GM21447 (cell line): ENCODE results near the gene CFB.
"Not testable (repeated sequence)": the region's sequence is repeated elsewhere in the genome, so short reads cannot be mapped to it uniquely, and the experiment has no call there.

Source experiments
- ATAC-seq: cut with Tn5 transposase; IDR thresholded peaks from one replicate; pipeline ENCODE4 v1.9.1; 2021; ENCODE audit not compliant: unreplicated experiment

Gene CFB

DNA sequence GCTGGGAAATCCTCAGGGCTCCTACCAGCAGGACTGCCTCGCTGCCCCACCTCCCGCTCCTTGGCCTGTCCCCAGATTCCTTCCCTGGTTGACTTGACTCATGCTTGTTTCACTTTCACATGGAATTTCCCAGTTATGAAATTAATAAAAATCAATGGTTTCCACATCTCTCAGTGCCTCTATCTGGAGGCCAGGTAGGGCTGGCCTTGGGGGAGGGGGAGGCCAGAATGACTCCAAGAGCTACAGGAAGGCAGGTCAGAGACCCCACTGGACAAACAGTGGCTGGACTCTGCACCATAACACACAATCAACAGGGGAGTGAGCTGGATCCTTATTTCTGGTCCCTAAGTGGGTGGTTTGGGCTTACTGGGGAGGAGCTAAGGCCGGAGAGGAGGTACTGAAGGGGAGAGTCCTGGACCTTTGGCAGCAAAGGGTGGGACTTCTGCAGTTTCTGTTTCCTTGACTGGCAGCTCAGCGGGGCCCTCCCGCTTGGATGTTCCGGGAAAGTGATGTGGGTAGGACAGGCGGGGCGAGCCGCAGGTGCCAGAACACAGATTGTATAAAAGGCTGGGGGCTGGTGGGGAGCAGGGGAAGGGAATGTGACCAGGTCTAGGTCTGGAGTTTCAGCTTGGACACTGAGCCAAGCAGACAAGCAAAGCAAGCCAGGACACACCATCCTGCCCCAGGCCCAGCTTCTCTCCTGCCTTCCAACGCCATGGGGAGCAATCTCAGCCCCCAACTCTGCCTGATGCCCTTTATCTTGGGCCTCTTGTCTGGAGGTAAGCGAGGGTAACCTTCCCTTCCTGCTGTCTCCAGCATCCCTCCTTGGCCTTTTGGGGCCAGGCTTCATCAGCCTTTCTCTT is at the start of gene CFB:
Gene CFB (plus strand): TSS at position 589 of the 863 bp plus-strand sequence. CDS start 127 bp downstream, at position 716.
- no peak for ATAC-seq

DNA sequence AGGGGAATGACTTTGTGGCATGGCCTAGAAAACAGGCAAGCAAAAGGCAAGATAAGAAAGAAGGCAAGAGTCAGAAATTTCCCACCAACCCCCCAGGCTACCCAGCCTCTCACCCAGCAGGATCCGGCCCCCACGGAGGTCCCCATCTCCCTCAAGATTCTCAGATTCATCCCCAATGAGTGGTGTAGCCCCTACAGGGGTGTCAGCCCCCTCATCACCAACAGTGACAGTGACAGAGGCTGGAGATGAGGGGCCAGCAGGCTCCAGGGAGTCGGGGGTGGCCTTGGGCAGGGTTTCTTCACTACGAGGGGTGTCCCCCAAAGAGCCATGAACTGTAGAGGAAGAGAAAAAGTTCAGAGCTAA is 49.4 kb upstream of the CFB start:
- ATAC-seq = no peak

DNA sequence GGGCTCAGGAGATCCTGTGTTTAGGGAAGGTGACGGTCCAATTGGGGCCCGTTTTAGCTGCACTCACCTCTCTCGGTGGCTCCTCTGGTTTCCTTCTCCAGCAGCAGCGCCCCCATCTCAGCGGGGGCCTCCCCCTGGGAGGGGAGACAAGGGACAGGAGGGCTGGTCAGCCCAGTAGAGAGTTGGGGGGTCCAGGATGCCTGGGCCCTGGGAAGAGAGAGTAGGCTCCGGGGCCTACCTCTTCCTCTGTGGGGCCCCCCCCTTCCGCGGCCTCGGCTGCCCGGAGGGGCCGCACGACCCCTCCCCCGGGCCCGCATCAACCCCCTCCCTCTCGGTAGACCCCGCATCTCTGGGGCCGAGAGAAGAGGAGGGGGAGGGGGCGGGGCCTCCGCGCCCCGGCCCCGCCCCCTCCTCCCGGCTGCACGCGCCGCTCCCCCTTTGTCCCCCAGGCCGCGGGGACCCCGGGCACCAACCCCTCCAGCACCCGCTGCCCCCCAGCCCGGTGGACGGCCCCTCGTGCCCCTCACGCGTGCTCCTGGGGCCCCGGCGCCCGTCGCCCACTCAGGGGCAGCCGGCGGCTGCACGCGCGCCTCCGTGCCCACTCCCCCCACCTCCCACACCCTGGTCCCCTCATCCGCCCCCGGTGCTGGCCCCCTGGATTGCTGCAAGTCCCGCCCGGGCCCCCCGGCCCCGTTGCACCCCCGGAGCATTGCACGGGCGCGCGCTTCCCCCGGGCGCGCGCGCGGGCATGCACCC is 48.9 kb upstream of the CFB start:
- no peak for ATAC-seq

DNA sequence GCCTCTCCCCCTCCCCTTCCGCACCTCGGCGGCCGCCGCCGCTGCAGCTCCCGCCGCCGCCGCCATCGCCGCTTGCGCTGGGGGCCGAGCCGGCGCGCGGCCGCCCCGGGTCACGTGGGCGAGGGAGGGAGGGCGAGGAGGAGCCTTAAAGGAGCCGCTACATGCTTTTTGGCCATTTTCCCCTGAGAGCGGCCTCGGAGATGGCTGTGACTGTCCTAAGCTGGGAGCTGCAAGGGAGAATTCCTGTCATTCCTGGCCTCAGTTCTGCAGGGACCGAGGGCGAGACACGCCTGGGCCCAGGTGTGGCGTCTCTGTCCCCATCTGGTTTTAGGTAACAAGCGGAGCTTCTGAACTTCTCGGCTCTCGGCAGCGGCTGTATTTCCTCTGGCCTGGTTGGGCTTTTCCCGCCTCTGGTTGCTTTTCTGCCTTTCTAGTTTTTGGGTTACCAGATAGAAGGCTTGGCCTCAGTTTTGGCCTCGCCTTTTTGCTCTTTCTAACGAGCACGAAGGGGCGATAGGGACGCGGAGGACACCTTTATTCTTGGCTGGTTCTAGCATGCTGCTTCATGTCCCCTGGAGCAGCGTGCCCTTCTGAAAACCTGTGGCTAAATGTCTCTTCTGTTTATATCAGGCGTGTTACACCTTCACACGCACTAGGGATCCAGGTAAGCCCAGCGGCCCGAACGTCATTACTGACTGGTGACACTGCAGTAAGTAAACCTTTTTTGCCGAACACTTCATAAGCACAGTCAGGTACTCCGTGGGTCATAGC is 48.1 kb upstream of the CFB start, which contains the start of gene EHMT2:
Gene EHMT2 (minus strand): TSS at position 87 of the 771 bp plus-strand sequence. CDS start 21 bp downstream, at position 66.
- ATAC-seq = peak; percentile 45

DNA sequence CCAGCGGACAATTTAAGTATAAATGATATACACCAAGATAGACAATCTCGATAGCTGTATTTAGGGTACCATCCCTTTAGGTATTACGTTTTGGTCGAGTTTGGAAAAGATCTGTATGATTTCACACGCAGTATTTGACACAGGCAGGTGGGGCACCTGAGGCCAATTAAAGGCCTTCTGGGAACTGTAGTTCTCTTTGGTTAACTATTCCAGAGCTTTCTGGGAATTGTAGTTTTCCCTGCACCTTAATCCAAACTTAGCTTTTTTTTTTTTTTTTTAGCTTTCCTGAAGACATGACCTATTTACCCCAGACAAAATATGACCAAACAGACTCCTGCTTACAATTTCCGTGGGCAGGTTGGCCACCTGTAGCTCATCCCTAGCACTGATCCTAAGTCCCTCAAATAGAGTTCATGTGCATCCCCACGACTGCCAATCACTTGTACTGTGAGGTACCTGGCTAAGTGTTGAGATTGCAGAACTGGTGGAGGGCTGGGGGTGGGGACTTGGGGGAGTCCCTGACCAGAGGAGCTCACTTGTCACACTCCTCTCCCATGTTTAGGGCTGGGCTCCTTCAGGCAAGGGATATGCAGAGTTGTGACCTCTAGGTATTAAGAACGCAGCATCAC is 47.4 kb upstream of the CFB start:
- no peak for ATAC-seq

DNA sequence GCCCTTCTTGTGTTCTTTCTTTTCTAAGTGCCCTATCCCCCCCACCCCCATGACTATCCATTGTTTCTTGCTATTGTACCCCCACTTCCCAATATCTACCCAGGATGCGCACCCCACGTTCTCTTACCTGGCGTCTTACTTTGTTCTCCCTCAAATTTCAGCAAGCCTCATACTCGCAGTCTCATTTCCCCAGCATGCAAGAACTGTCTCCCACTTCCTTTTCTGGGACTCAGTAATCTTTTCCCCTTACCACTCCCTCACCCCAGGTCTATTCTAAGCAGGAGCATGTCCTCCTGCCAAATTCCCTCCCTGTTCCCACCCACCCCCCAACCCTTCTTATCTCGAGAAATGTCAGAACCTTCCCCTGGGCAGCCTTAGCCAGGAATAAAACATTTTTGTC is 46.7 kb upstream of the CFB start:
- ATAC-seq = no peak

DNA sequence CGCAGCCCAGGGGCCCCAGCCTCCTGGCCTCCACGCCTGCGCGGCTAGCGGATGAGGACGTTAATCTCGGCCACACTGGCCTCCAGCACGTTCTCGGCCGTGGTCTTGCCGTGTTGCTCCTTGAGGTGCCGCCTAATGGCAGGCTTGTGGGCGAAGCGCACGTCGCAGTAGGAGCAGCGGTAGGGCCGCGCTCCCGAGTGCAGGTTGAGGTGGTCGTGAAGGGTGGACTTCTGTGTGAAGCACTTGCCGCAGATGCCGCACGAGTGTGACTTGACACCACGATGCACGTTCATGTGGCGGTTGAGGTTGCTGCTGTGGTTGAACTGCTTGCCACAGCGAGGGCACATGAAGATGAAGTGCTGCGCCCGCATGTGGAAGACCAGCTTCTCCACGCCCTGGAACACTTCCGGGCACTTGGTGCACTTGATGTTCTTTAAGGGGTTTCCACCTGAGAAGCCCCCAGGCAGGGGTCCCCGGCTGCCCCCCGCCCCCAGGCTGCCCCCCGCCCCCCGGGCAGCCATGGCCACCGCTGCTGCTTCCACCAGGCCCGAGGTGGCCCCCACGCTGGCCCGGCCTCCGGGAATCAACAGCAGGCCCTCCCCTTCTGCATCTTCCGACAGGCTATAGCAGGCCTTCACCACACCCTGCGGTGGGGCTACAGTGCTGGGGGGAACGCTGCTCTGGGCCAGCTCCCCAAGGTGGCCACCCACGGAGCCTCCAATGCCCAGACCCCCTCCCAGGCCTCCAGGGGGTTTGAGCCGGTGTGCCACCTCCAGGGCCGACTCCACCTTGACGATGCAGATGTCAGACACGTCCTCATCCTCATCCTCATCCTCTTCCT is 45.8 kb upstream of the CFB start:
- no peak for ATAC-seq

DNA sequence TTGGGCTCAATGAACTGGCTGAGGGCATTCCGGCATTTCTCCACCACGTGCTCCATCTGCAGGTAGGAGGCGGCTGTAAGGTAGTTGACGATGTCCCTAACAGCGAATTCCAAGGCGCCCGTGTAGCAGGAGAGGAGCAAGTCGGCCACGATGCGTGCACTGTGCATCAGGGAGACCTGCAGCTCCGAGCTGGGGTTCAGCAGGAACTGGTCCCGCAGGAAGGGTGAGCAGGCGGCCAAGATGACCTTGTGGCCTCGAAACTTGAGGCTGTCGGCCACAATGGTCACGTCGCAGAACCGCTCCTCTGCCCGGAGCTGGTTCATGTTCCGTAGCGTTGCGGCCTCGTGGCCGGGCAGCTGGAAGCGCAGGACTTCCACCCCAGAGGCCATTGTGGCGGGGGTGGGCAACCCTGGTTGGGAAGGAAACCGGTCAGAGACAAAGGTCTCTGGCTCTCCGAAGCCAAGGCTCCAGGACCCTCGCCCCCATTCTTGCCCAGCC is 44.9 kb upstream of the CFB start:
- no peak for ATAC-seq

DNA sequence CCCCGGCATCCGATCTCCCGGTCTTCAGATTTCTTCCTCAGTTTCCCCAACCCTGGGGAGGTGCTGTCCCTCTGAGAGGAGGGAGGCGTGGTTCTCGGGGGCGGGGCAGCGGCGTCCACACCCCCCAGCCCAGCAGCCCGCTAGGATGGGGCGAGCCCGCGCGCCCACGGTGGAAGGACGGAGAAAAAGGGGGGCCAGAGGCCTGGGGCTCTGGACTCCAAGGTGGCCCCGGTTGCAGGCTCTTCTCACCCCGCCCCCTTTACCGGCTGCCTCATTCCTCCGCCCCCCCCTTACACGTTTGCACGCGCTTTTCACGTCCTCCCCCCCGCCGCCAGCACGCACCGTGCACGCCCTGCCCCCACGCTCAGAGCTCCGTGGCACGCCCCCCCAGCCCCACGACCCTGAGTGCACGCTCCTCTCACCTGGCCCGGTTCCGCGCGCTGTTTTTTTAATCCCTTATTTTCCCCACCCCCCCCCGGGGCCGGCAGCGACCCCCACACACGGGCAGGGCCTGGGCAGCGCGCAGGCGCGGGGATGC is 44.4 kb upstream of the CFB start:
- ATAC-seq = peak; percentile 3

DNA sequence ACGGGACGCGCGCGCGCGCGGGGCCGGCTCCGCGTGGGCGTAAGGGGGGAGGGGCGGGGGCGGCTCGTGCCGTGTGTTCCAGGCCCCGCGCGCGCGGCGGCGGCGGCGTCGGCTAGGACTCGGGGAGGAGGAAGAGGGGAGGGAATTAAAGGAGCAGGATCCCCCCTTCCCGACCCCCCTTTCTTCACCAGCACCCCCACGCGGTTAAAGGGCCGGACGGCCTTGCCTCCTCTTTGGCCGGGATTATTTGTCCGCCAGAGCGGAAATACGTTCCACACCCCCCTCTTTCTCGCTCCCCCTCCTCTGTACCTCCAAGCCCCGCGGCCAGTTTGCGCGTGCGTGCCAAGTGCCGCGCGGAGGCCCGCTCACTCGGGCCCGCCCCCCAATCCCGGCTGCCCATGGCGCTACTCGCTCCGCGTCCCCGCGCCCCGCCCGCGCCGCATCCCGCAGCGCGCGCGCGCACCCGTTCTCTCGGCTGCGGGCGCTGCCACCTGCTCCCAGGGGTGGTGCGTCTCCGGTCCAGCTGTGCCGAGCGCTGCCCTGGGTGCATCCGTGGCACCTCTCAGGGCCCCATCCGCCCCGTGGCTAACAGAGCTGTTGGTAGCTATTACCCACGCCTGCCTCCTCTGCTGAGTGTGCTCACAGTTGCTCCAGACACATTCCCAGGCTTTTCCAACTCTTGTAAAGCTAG is 43.8 kb upstream of the CFB start, which contains the start of gene ZBTB12:
Gene ZBTB12 (minus strand): TSS at position 134 of the 691 bp plus-strand sequence. CDS start 781 bp downstream, outside the sequence.
- peak; percentile 38 for ATAC-seq

DNA sequence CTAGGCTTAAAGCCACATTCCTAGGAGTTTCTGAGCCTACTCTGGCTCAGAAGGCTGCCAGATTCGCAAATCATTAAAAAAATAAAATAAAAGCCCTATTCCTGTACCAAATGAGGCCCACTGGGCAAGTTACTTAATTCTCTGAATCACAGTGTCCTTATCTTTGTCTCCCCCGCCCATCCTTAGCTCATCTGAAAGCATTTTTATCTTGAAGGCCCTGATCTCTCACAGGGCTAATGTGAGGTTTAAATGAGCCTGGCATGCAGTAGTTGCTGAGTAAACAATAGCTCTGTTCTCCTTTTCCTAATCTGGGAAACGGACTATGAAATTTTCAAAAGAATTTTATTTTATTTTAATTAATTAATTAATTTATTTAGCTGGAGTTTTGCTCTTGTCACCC is 41.9 kb upstream of the CFB start:
- ATAC-seq = no peak

DNA sequence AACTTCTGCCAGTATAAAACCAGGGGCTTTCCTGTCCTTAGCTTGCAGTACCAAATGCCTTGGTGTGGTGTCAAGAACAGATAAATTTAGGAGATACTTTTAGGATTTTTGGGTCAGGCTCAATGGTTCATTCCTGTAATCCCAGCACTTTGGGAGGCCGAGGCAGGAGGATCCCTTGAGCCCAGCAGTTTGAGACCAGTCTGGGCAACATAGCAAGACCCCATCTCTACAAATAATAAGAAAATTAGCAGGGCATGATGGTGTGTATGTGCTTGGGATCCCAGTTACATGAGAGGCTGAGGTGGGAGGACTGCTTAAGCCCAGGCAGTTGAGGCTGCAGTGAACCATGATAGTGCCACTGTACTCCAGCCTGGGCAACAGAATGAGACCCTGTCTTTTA is 40.9 kb upstream of the CFB start:
- ATAC-seq = no peak

DNA sequence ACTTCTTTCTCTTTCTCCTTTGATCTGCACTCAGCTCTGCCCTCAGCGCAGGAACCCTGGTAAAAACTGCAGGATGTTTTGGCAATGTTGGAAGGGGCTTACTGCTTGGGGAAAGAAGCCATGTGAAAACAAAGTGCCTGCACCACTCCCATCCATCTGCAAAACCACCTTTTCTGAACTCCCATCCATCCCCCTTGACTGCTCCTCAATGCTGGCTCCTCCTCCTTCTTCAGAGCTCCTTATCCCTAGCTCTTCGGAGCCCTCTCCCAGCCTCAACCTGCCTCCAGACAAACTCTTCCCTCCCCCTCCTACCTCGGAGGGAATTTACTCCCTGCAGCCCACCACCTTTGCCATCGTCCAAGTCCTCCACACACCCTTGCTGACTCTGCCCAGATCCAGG is 39.8 kb upstream of the CFB start:
- ATAC-seq = no peak

DNA sequence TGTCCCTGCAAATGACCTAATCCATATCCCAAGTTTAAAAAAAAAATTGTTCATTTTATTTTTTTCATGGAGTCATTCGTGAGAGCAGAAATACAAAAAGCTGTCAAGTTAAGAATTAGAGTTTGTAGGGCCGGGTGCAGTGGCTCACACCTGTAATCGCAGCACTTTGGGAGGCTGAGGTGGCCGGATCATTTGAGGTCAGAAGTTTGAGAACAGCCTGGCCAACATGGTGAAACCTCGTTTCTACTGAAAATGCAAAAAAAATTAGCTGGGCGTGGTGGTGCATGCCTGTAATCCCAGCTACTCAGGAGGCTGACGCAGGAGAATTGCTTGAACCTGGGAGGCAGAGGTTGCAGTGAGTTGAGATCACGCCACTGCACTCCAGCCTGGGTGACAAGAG is 39.2 kb upstream of the CFB start:
- not testable (repeated sequence) for ATAC-seq

DNA sequence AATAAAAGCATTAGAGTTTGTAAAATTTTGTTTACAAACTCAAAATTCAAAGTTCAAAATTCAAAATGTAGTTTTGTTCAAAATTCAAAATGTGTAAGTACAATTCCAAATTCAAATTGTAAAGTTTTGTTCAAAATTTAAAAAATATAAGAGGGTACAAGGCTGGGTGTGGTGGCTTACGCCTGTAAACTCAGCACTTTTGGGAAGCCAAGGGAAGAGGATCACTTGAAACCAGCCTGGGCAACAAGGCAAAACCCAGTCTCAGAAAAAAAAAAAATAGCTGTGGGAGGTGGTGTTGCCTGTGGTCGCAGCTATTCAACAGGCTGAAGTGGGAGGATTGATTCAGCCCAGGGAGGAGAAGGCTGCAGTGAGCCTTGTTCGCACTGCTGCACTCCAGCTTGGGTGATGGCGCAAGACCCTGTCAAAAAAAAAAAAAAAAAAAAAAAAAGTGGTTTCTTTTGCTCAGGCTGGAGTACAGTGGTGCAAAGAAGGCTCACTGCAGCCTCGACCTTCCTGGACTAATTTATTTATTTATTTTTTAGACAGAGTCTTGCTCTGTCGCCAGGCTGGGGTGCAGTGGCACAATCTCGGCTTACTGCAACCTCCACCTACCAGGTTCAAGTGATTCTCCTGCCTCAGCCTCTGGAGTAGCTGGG is 38.6 kb upstream of the CFB start:
- ATAC-seq = no peak

DNA sequence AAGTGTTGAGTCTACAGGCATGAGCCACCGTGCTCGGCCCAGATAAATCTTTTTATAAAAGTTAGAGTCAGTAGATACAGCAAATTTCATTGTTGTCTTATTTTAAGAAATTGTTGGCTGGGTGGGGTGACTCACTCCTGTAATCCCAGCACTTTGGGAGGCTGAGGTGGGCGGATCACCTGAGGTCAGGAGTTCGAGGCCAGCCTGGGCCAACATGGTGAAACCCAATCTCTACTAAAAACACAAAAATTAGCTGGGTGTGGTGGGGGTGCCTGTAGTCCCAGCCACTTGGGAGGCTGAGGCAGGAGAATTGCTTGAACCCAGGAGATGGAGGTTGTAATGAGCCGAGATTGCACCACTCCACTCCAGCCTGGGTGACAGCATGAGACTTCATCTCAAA is 37.6 kb upstream of the CFB start:
- ATAC-seq = not testable (repeated sequence)

DNA sequence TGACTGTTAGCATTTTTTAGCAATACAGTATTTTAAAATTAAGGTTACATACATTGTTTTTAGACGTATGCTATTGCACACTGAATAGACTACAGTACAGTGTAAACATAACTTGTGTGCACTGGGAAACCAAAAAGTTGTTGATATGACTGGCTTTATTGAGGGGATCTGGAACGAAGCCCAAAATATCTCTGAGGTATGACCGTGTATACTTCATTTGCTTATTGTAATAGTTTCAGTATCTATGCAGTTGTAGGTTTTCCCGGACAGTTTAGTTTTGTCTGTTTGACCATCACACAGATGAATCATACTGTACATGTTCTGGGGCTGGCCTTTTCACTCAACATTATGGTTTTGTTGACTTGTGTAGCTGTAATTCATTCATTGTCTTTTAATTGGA is 37.1 kb upstream of the CFB start:
- ATAC-seq = peak; percentile 69

DNA sequence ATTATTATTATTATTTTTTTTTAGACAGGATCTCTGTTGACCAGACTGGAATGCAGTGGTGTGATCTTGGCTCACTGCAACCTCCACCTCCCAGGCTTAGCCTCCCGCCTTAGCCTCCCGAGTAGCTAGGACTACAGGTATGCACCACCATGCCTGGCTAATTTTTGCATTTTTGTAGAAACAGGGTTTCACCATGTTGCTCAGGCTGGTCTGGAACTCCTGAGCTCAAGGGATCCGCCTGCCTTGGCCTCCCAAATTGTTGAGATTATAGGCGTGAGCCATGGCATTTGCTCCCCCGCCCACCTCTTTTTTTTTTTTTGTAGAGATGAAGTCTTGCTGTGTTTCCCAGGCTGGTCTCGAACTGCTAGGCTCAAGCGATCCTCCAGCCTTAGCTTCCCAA is 36.6 kb upstream of the CFB start:
- not testable (repeated sequence) for ATAC-seq
